Measurements from ENCODE around the gene FGF6.
"Not testable (repeated sequence)": the region's sequence is repeated elsewhere in the genome, so short reads cannot be mapped to it uniquely, and the experiment has no call there.

FGF6 gene, protein sequence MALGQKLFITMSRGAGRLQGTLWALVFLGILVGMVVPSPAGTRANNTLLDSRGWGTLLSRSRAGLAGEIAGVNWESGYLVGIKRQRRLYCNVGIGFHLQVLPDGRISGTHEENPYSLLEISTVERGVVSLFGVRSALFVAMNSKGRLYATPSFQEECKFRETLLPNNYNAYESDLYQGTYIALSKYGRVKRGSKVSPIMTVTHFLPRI

GRCh38 chr12:4445156-4446101 is at the start of gene FGF6:
TSS of gene FGF6 (minus strand) at chr12:4445815. CDS start at chr12:4445570, 245 bp downstream.
- no peak for FAIRE-seq

- FAIRE-seq, result no peak
These were observed 45.4 kb upstream of the FGF6 start for GRCh38 chr12:4490973-4491372.

GRCh38 chr12:4489556-4489955 is 43.9 kb upstream of the FGF6 start:
- FAIRE-seq, result no peak

- no peak for FAIRE-seq
These were observed 41.4 kb upstream of the FGF6 start for GRCh38 chr12:4486980-4487379.

GRCh38 chr12:4486049-4486699 is 40.6 kb upstream of the FGF6 start:
- no peak for FAIRE-seq

- FAIRE-seq, result no peak
These were observed 38.5 kb upstream of the FGF6 start for GRCh38 chr12:4483885-4484823.

- no peak for FAIRE-seq
These were observed 37.3 kb upstream of the FGF6 start for GRCh38 chr12:4482936-4483335.

DNA sequence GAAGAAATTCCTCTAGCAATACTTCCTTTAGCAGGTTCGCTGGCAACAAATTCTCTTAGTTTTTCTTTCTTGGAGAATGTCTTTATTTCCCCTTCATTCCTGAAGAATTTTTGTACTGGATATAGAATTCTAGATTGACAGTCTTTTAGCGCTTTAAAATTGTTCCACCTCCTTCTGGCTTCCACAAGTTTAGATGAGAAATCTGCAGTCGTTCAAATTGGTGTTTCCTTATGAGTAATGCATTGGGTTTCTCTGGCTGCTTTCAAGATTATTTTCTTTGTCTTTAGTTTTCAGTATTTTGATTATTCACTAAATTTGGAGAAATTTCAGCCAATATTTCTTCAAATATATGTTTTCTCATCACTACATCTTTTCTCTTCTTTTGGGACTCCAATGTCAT is 33.3 kb upstream of the FGF6 start:
- no peak for FAIRE-seq

- no peak for FAIRE-seq
These were observed 31.5 kb upstream of the FGF6 start for GRCh38 chr12:4477129-4477528.

DNA sequence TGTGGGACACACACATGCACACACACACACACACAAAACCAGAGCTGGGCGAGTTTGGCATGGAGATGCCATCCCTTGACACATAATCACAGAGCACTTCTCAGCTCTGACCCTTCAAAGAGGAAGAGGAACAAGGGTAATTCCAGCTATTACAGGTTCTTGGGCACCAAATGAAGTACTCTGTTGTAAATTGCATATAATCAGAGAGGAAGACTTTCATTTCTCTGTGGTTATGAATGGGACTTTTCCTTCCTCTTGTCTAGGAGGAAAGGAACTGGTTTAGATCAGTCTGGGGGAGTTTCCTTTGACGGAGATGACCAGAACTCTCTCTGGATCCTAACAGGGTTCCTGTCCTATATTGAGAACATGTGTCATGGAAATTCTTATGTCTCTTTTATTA is 26.4 kb upstream of the FGF6 start:
- no peak for FAIRE-seq

GRCh38 chr12:4471256-4471655 is 25.6 kb upstream of the FGF6 start:
- FAIRE-seq, result no peak

DNA sequence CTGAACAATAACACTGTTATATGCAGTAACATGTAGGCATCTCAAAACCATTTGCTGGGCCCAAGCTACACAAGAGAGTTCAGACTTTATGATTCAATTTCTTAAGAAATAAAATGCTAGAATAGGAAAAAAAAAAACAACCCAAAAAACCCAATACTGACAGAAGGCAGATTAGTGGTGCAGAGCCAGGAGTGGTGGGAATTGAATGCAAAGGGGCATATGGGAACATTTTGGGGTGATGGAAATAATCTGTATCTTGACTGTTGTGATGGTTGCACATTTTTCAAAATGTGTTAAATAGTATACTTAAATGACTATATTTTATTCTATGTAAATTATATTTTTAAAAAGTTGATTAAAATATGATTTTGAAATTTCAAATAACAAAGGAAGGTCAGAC is 23.4 kb upstream of the FGF6 start:
- FAIRE-seq, result no peak

DNA sequence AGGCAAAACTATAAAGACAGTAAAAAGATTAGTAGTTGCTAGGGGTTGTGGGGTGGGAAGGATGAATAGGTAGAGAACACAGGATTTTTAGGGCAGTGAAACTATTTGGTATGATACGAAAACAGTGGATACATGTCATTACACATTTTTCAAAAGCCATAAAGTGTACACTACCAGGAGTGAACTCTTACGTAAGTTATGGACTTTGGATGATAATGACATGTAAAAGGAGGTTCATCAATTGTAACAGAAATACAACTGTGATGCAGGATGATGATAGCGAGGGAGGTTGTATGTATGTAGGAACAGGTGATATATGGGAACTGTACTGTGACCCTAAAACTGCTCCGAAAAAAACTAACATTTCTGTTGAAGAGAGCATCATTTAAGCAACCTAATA is 15.1 kb upstream of the FGF6 start:
- FAIRE-seq, result no peak

DNA sequence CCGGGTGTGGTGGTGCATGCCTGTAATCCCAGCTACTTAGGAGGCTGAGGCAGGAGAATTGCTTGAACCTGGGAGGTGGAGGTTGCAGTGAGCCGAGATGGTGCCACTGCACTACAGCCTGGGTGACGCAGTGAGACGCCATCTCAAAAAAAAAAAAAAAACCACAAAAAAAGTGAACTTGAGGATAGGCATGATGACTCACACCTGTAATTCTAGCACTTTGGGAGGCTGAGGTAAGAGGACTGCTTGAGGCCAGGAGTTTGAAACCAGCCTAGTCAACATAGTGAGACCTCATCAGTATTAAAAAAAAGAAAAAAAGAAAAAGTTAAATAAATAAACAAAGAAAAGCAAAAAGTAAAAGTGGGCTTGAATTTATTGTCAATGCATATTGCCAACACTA is 10.2 kb upstream of the FGF6 start:
- FAIRE-seq, result not testable (repeated sequence)

- FAIRE-seq, result no peak
These were observed 8.8 kb upstream of the FGF6 start for GRCh38 chr12:4454315-4454860.

GRCh38 chr12:4451694-4452093 is 6.1 kb upstream of the FGF6 start:
- no peak for FAIRE-seq

- FAIRE-seq, result no peak
These were observed 5.0 kb upstream of the FGF6 start for GRCh38 chr12:4450551-4451112.

- no peak for FAIRE-seq
These were observed 4.2 kb upstream of the FGF6 start for GRCh38 chr12:4449851-4450221.

DNA sequence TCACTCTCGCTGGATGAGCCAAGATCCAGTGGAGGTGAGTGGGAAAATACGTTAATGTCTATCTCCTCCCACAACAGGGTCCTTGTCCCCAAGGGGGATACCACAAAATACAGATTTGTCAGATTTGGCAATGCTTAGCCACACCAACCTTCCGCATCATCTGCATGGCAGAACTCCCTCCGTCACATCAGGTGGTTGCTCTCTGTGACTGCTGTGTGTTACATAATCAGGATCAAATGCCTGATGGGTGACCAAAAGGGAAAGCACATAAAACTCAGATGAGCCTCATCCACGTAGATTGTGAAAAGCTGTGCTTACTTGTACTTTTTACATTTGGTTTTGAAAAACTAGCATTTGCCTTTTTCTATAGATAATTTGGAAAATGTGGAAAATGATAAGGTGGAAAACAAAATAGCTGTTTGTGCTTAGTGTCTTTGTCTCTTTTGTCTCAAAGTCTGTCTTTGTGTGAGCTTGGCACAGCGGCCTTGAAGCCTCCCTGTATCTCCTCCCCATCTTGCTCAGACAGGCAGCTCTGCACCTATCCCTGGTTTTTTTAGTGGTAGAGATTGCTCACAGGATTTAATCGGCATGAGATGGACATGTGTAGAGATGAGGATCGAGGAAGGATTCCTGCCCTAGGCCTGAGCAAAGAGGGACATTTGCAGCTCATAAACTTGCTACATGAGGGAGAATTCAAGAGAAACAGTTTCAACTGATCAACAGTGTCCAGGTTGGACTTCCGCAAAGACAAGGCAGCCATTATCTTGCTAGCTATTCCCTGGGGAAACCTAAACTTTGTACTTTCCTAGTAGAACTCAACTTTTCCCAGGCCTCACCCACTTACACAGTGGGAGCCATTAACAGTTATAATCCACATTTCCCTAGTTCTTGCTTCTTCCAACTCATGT is 3.6 kb upstream of the FGF6 start:
- no peak for FAIRE-seq

DNA sequence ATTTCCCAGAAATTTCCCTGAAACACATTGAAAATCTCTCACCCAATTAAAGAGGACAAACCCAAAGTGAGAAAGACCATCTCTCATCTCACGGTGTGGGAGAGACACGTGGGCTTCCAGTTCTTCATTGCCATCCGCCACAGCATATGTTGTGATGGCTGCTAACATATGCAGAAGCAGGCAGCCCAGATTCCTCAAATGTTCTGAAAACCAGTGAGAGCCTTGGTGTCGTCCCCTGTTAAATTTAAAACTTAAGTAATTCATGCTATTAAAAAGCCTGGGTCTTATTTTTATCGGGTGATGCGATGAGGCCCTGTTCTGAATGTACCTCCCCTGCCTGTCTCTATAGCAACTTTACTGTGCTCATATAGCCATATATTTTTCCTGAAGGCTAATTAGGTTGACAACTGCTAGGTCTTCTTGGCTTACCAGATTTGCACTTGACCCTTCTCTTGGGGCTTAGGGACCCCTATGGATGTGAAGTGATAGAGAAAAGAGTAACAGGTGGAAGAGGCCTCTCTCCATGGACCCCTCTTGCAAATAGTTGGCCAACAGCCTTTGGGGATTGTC is 2.8 kb upstream of the FGF6 start:
- no peak for FAIRE-seq
